IMR-90 (cell line): ENCODE data around the gene DLD.

Experiments
- BHLHE40 ChIP-seq: fragments of 150-350 bp; IDR thresholded peaks from 2 replicates; pipeline ENCODE4 v1.6.1; 2016; ENCODE audit warnings: mild to moderate bottlenecking, low read depth, low read length
- CEBPB ChIP-seq: IDR thresholded peaks from 2 replicates; pipeline ENCODE4 v1.6.1; 2012; ENCODE audit warnings: low read depth, low read length, improper control_type of control experiment
- MAFK ChIP-seq: IDR thresholded peaks from 2 replicates; pipeline ENCODE4 v1.6.1; 2012; ENCODE audit warnings: low read depth, low read length, improper control_type of control experiment
- MXI1 ChIP-seq: IDR thresholded peaks from 2 replicates; pipeline ENCODE4 v1.6.1; 2012; ENCODE audit warnings: low read depth, mild to moderate bottlenecking, low read length, moderate library complexity, borderline replicate concordance
- POLR2A ChIP-seq: IDR thresholded peaks from 2 replicates; pipeline ENCODE4 v1.6.1; 2012; ENCODE audit warnings: mild to moderate bottlenecking, low read depth, low read length
- RAD21 ChIP-seq: IDR thresholded peaks from 2 replicates; pipeline ENCODE4 v1.6.1; 2012; ENCODE audit warnings: low read length, improper control_type of control experiment
- RCOR1 ChIP-seq: IDR thresholded peaks from 2 replicates; pipeline ENCODE4 v1.6.1; 2012; ENCODE audit warnings: mild to moderate bottlenecking, low read length, improper control_type of control experiment; ENCODE audit not compliant: insufficient replicate concordance
- RFX5 ChIP-seq: IDR thresholded peaks from 2 replicates; pipeline ENCODE4 v1.8.0; 2012; ENCODE audit warnings: low read depth, mild to moderate bottlenecking, low read length, moderate library complexity
- SMC3 ChIP-seq: fragments of 150-350 bp; IDR thresholded peaks from 2 replicates; pipeline ENCODE4 v1.6.1; 2016; ENCODE audit warnings: low read depth, mild to moderate bottlenecking, antibody characterized with exemption, low read length, moderate library complexity
- TF ChIP-seq, protein P1 (sequence below): conservative IDR thresholded peaks from 2 replicates; pipeline ENCODE4 v1.5.1; 2012; ENCODE audit warnings: mild to moderate bottlenecking, low read depth, low read length, improper control_type of control experiment
- TF ChIP-seq, protein P2 (sequence below): fragments of 150-350 bp; IDR thresholded peaks from 2 replicates; pipeline ENCODE4 v1.6.1; 2017; ENCODE audit warnings: mild to moderate bottlenecking, antibody characterized with exemption, low read length, low read depth
- TF ChIP-seq, protein P3 (sequence below): fragments of 150-350 bp; IDR thresholded peaks from 2 replicates; pipeline ENCODE4 v1.6.1; 2016; ENCODE audit warnings: low read depth, mild to moderate bottlenecking, low read length, moderate library complexity, borderline replicate concordance

DNA sequence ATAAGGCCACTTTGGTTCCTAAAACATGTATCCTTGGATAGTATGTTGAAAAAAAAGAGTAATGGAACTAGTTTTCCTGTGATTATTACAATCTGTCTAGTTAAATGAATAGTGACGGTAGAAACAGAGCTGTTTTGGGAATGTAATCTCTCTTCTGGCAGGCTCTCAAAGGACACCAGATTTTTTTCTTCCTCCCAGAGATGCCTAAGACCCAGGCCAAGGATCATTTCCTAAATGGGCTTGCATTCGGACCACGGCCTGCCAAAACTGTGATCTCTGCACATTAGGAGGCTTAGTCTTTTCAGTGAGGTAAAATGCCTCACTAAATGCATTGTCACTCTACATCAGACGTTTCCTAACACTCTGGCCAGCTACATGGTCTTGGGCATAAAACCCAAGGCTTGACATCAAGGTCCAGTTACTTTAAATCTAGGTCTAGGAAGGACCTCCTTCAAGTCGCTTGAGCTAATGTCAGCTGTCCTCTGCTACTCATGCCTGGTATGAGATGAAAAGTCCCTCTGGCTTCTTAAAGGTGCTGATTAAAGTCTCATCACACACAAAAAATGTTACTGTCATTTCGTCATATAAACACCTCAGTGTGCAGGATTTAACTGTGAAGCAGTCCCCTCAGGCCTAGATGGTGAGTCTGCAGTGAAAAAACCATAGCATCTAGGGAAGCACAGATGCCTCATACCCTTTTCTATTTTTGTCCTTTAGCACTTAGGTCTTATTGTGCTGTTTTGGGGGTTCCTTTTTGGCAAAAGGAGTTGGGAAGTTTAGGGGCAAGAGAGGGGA, 47.7 kb downstream of the DLD start:
- TF ChIP-seq BHLHE40 (no peak), RFX5 (no peak), POLR2A (no peak), CEBPB (no peak), MXI1 (no peak), MAFK (no peak), RAD21 (no peak), SMC3 (no peak), RCOR1 (no peak)
- TF ChIP-seq, protein P1, sequence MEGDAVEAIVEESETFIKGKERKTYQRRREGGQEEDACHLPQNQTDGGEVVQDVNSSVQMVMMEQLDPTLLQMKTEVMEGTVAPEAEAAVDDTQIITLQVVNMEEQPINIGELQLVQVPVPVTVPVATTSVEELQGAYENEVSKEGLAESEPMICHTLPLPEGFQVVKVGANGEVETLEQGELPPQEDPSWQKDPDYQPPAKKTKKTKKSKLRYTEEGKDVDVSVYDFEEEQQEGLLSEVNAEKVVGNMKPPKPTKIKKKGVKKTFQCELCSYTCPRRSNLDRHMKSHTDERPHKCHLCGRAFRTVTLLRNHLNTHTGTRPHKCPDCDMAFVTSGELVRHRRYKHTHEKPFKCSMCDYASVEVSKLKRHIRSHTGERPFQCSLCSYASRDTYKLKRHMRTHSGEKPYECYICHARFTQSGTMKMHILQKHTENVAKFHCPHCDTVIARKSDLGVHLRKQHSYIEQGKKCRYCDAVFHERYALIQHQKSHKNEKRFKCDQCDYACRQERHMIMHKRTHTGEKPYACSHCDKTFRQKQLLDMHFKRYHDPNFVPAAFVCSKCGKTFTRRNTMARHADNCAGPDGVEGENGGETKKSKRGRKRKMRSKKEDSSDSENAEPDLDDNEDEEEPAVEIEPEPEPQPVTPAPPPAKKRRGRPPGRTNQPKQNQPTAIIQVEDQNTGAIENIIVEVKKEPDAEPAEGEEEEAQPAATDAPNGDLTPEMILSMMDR: no peak
- TF ChIP-seq, protein P2, sequence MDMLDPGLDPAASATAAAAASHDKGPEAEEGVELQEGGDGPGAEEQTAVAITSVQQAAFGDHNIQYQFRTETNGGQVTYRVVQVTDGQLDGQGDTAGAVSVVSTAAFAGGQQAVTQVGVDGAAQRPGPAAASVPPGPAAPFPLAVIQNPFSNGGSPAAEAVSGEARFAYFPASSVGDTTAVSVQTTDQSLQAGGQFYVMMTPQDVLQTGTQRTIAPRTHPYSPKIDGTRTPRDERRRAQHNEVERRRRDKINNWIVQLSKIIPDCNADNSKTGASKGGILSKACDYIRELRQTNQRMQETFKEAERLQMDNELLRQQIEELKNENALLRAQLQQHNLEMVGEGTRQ: no peak
- TF ChIP-seq, protein P3, sequence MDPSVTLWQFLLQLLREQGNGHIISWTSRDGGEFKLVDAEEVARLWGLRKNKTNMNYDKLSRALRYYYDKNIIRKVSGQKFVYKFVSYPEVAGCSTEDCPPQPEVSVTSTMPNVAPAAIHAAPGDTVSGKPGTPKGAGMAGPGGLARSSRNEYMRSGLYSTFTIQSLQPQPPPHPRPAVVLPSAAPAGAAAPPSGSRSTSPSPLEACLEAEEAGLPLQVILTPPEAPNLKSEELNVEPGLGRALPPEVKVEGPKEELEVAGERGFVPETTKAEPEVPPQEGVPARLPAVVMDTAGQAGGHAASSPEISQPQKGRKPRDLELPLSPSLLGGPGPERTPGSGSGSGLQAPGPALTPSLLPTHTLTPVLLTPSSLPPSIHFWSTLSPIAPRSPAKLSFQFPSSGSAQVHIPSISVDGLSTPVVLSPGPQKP: no peak
